GM23248 (cell line): ENCODE measurements around the gene RPS6KA6.

Experiments
- EZH2 ChIP-seq: fragments of 200-600 bp; sonication (generic); IDR thresholded peaks from 2 replicates; pipeline ENCODE4 v1.6.1; 2018; ENCODE audit warnings: antibody characterized with exemption, mild to moderate bottlenecking; ENCODE audit not compliant: insufficient read depth, poor library complexity, severe bottlenecking
- EZH2phosphoT487 ChIP-seq: fragments of 200-600 bp; sonication (generic); IDR thresholded peaks from 2 replicates; pipeline ENCODE4 v1.6.1; 2018; ENCODE audit warnings: antibody characterized with exemption, moderate library complexity, mild to moderate bottlenecking, low read depth; ENCODE audit not compliant: insufficient read depth

DNA sequence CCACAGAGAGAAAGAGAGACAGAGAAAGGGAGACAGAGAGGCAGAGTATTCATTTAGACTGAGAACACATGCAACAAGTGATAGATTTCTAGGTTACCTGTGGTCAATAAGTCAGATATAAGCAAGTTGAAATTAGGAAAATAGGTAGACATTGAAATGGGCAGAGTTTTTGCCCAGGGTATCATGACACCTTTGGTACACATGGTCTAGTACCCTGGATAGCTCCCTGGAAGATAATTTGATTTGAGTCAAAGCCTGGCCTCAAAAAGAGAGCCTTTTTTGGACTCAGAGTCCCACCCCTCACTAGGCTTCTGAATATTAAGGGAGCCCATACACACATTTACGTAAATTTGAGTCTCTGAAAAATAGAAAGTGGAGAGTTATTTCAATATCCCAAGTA is 4.0 kb upstream of the RPS6KA6 start:
- TF ChIP-seq EZH2phosphoT487 (no peak), EZH2 (no peak)
